GM12878 (cell line): ENCODE results near the gene ACSS1. TPM values are rescaled to one million over a fixed set of nuclear protein-coding genes. Genes with fewer than 3 reads are reported as not detected.

ENCODE experiments used
- ATAC-seq: fragments of 200-7000 bp; cut with Tn5 transposase; 3 replicates; pipeline ENCODE4 v1.9.1; 2020; ENCODE audit warnings: mild to moderate bottlenecking, moderate library complexity
- BruUV-seq: library from RNA; stranded (reverse); fragments of 400-500 nt; replicated peaks from 2 replicates; lab custom pipeline; 2021; lab: Mats Ljungman, UMichigan
- CTCF ChIA-PET: fragments of 300-600 bp; sonication (Branson Sonifier 250); formaldehyde crosslinking; extraction: SDS; loops from one replicate; lab custom pipeline; 2021; ENCODE audit warnings: inconsistent platforms; lab: Yijun Ruan, JAX
- POLR2A ChIA-PET: fragments of 350-600 bp; formaldehyde crosslinking; extraction: SDS; loops from one replicate; lab custom pipeline; 2021; ENCODE audit warnings: inconsistent platforms; lab: Charles Lee
- RAD21 ChIA-PET: fragments of 300-600 bp; sonication (Branson Sonifier 250); formaldehyde crosslinking; loops from one replicate; lab custom pipeline; 2023; ENCODE audit warnings: antibody characterized with exemption; ENCODE audit not compliant: unreplicated experiment; lab: Charles Lee
- SMC1A ChIA-PET: fragments of 300-600 bp; sonication (Branson Sonifier 250); formaldehyde crosslinking; loops from one replicate; lab custom pipeline; 2023; ENCODE audit not compliant: unreplicated experiment, uncharacterized antibody; lab: Charles Lee
- DNase-seq: peaks from one replicate; pipeline ENCODE4 v3.0.0-alpha.2; 2011; ENCODE audit warnings: low read depth, low spot score
- FAIRE-seq: peaks from 3 replicates; lab custom pipeline; 2011; peaks lifted over from hg19 to GRCh38; lab: Jason Lieb, UNC
- H2AFZ ChIP-seq: 2 replicates; pipeline ENCODE4 v1.6.0; 2011; ENCODE audit warnings: low read depth, low read length, control low read depth; ENCODE audit not compliant: control insufficient read depth
- H3K27ac ChIP-seq: 2 replicates; pipeline ENCODE4 v1.5.1; 2011; ENCODE audit warnings: control low read depth; ENCODE audit not compliant: control insufficient read depth, insufficient read depth
- H3K27me3 ChIP-seq, 2 experiments: replicated peaks in 1 of 2; 2 replicates each; pipeline versions ENCODE4 v1.6.0 to v1.6.1; 2011; ENCODE audit warnings: low read length in 1 of 2; ENCODE audit not compliant: control insufficient read depth in 2 of 2, insufficient read depth in 2 of 2
- H3K36me3 ChIP-seq, 2 experiments: 2 replicates each; pipeline ENCODE4 v1.5.1; 2011; ENCODE audit warnings: low read length in 1 of 2; ENCODE audit not compliant: control insufficient read depth in 2 of 2, insufficient read depth in 2 of 2
- H3K4me1 ChIP-seq: 2 replicates; pipeline ENCODE4 v1.6.1; 2011; ENCODE audit warnings: mild to moderate bottlenecking, low read length, moderate library complexity, mixed read lengths; ENCODE audit not compliant: control insufficient read depth, insufficient read depth
- H3K4me2 ChIP-seq: 2 replicates; pipeline ENCODE4 v1.6.0; 2011; ENCODE audit warnings: control low read depth; ENCODE audit not compliant: control insufficient read depth, insufficient read depth
- H3K4me3 ChIP-seq: fragments of 200-600 bp; sonication (generic); 2 replicates; pipeline ENCODE4 v1.5.1; 2016
- H3K79me2 ChIP-seq: 2 replicates; pipeline ENCODE4 v1.6.0; 2011; ENCODE audit warnings: low read length; ENCODE audit not compliant: control insufficient read depth, insufficient read depth
- H3K9ac ChIP-seq: 2 replicates; pipeline ENCODE4 v1.8.0; 2011; ENCODE audit warnings: low read length, control low read depth, mixed read lengths; ENCODE audit not compliant: control insufficient read depth, insufficient read depth
- H3K9me3 ChIP-seq: replicated peaks from 3 replicates; pipeline ENCODE4 v1.5.1; 2011; ENCODE audit warnings: mild to moderate bottlenecking, low read length; ENCODE audit not compliant: control insufficient read depth, insufficient read depth
- H4K20me1 ChIP-seq: 2 replicates; pipeline ENCODE4 v1.6.0; 2011; ENCODE audit not compliant: control insufficient read depth, insufficient read depth
- ASH2L ChIP-seq: fragments of 300-600, 200-600 bp; sonication (generic); IDR thresholded peaks from 2 replicates; pipeline ENCODE4 v1.6.1; 2017; ENCODE audit warnings: low read depth, mild to moderate bottlenecking, borderline replicate concordance
- BHLHE40 ChIP-seq, 2 experiments: fragments of 450-650 bp in 1 of 2; IDR thresholded peaks; 2 replicates each; pipeline ENCODE4 v1.6.1; 2011 to 2017; ENCODE audit warnings: low read depth in 2 of 2, borderline replicate concordance in 1 of 2, improper control_type of control experiment in 1 of 2, low read length in 1 of 2, mild to moderate bottlenecking in 1 of 2
- BRCA1 ChIP-seq: IDR thresholded peaks from 2 replicates; pipeline ENCODE4 v1.6.1; 2011; ENCODE audit warnings: low read depth, low read length, improper control_type of control experiment
- CUX1 ChIP-seq: IDR thresholded peaks from 2 replicates; pipeline ENCODE4 v1.6.1; 2012; ENCODE audit warnings: improper control_type of control experiment, low read depth, low read length; ENCODE audit not compliant: insufficient replicate concordance
- E2F4 ChIP-seq: IDR thresholded peaks from 2 replicates; pipeline ENCODE4 v1.6.1; 2012; ENCODE audit warnings: low read depth, low read length, improper control_type of control experiment
- HCFC1 ChIP-seq: fragments of 150-350 bp; IDR thresholded peaks from 2 replicates; pipeline ENCODE4 v1.6.1; 2014; ENCODE audit warnings: low read length
- HDGF ChIP-seq: fragments of 450-650 bp; IDR thresholded peaks from 2 replicates; pipeline ENCODE4 v1.6.1; 2016; ENCODE audit warnings: antibody characterized with exemption
- KLF5 ChIP-seq: fragments of 450-650 bp; IDR thresholded peaks from 2 replicates; pipeline ENCODE4 v1.6.1; 2014; ENCODE audit warnings: mild to moderate bottlenecking; ENCODE audit not compliant: partially characterized antibody
- MEF2A ChIP-seq: IDR thresholded peaks from 2 replicates; pipeline ENCODE4 v1.6.1; 2011; ENCODE audit warnings: low read depth, mild to moderate bottlenecking, low read length, moderate library complexity; ENCODE audit not compliant: insufficient read depth
- MEF2B ChIP-seq: fragments of 450-650 bp; IDR thresholded peaks from 2 replicates; pipeline ENCODE4 v1.6.1; 2018; ENCODE audit warnings: mild to moderate bottlenecking, moderate library complexity; ENCODE audit not compliant: partially characterized antibody, poor library complexity, severe bottlenecking
- NBN ChIP-seq: fragments of 450-650 bp; IDR thresholded peaks from 2 replicates; pipeline ENCODE4 v1.6.1; 2016
- PAX5 ChIP-seq: IDR thresholded peaks from 2 replicates; pipeline ENCODE4 v1.6.1; 2011; ENCODE audit warnings: low read depth, low read length, borderline replicate concordance
- PML ChIP-seq: IDR thresholded peaks from 2 replicates; pipeline ENCODE4 v1.6.1; 2012; ENCODE audit warnings: low read length, inconsistent platforms
- RCOR1 ChIP-seq: conservative IDR thresholded peaks from 2 replicates; pipeline ENCODE4 v1.6.1; 2012; ENCODE audit warnings: low read depth, low read length, improper control_type of control experiment
- SMAD5 ChIP-seq: IDR thresholded peaks from 2 replicates; pipeline ENCODE4 v1.6.1; 2016; ENCODE audit warnings: antibody characterized with exemption, low read depth
- SMARCA5 ChIP-seq: fragments of 450-650 bp; IDR thresholded peaks from 2 replicates; pipeline ENCODE4 v1.6.1; 2017; ENCODE audit warnings: mild to moderate bottlenecking
- TCF7 ChIP-seq: IDR thresholded peaks from 2 replicates; pipeline ENCODE4 v1.6.1; 2014; ENCODE audit warnings: antibody characterized with exemption, borderline replicate concordance
- ZBTB33 ChIP-seq: fragments of 450-650 bp; IDR thresholded peaks from 2 replicates; pipeline ENCODE4 v1.6.1; 2017; ENCODE audit warnings: mild to moderate bottlenecking
- WGBS: methylation state at CpG from one replicate; pipeline ENCODE4 v1.1.6; 2016; ENCODE audit warnings: low lambda C conversion rate; ENCODE audit not compliant: insufficient replicate concordance, insufficient coverage; ENCODE audit errors: missing lambda C conversion rate; 5-methylcytosine and 5-hydroxymethylcytosine counted together
- in situ Hi-C: fragments of 300-500 bp; cut with MboI; formaldehyde crosslinking; loops from 9 replicates; pipeline ENCODE4 v1.14.3; 2018; ENCODE audit warnings: mixed read lengths
- intact Hi-C: fragments of 100-400 bp; cut with micrococcal nuclease; formaldehyde crosslinking; loops from one replicate; pipeline ENCODE4 v1.14.2; 2022; ENCODE audit not compliant: unreplicated experiment
- polyA plus RNA-seq, 11 experiments: library from polyadenylated mRNA; depleted of rRNA in 4 of 11; unstranded in 6 of 11; stranded (reverse) in 5 of 11; fragments of >200 nt; fragmentation: Nextera tagmentation in 4 of 11; fragmentation: Illumina TruSeq in 1 of 11; extraction: Ambion mirVana in 4 of 11; extraction: Trizol in 1 of 11; gene quantifications; 1 replicate in 1 of 11; 2 replicates in 10 of 11; pipeline versions ENCODE4 v1.2.1 to v1.2.3, GENCODE V29; 2011 to 2016; ENCODE audit warnings: inconsistent platforms in 2 of 11, missing spikeins in 2 of 11, low read depth in 1 of 11
- total RNA-seq, 4 experiments: library from RNA; depleted of rRNA in 3 of 4; stranded (reverse); fragments of >200 nt in 3 of 4; fragmentation: Illumina TruSeq in 1 of 4; extraction: Trizol in 1 of 4; gene quantifications; 2 replicates each; pipeline versions ENCODE4 v1.2.1 to v1.2.3, GENCODE V29; 2013 to 2021

ACSS1 gene
- total and polyA plus RNA-seq, 10 of the 15 experiments (the other 5 are each of a cell fraction or from before 2014, with no cell fraction given), result 1.3 to 44.9 (median 31.1) TPM

GRCh38 chr20:25016471-25016870 lies 41.5 kb downstream of the ACSS1 start (continued):
- TF ChIP-seq ASH2L (no peak), SMARCA5 (no peak), E2F4 (no peak), MEF2A (no peak)

- Histone ChIP-seq H3K36me3 (peaks cover 13 to 14% of the 10 kb centered on the region in 2 experiments; a peak in 3 of 4 replicates), H3K4me1 (no peaks in the 10 kb centered on the region; the same call in 1 of the 2 replicates), H3K79me2 (no peaks in the 10 kb centered on the region), H3K4me3 (no peak overlapping the region), H3K27me3 (no peaks in the 10 kb centered on the region), H4K20me1 (no peaks in the 10 kb centered on the region), H3K9ac (no peak overlapping the region), H3K27ac (no peak overlapping the region), H3K9me3 (no peaks in the 10 kb centered on the region), H3K4me2 (no peak overlapping the region), H2AFZ (no peak overlapping the region)
- CTCF ChIA-PET, result no interaction called here
- no peak for DNase-seq
- intact Hi-C loops, result no loop called here
- no peak for FAIRE-seq
- RAD21 ChIA-PET, result no interaction called here
- in situ Hi-C loops, result no loop called here
- BruUV-seq, result no TSS peak
- WGBS, result 29% methylated on average over 11 of the region's 11 CpGs
- peak; percentile 24; the same call in 1 of the 3 replicates for ATAC-seq
- SMC1A ChIA-PET, result interaction anchor here (0.9 kb wide), 1 partner anchor 50 kb away, joined by 3 read pairs; no protein-coding TSS in a partner anchor
- POLR2A ChIA-PET, result no interaction called here
- no peak for TF ChIP-seq RCOR1
- no peak for TF ChIP-seq BHLHE40 (IDR thresholded peaks at IDR 0.05; ENCODE audit: borderline replicate concordance in 1 of 2, low read depth in 2 of 2, low read length in 1 of 2)
- TF ChIP-seq CUX1, result no peak
- no peak for TF ChIP-seq PAX5
- TF ChIP-seq MEF2B, result no peak
- no peak for TF ChIP-seq SMAD5
- TF ChIP-seq BRCA1, result no peak
- TF ChIP-seq HDGF, result no peak
- no peak for TF ChIP-seq HCFC1
- TF ChIP-seq KLF5, result no peak
- no peak for TF ChIP-seq ZBTB33
- TF ChIP-seq NBN, result no peak
- no peak for TF ChIP-seq PML
- no peak for TF ChIP-seq TCF7
These were observed 42.0 kb downstream of the ACSS1 start for GRCh38 chr20:25015986-25016385.
